ENCODE results near the gene COBL.

Gene COBL

DNA sequence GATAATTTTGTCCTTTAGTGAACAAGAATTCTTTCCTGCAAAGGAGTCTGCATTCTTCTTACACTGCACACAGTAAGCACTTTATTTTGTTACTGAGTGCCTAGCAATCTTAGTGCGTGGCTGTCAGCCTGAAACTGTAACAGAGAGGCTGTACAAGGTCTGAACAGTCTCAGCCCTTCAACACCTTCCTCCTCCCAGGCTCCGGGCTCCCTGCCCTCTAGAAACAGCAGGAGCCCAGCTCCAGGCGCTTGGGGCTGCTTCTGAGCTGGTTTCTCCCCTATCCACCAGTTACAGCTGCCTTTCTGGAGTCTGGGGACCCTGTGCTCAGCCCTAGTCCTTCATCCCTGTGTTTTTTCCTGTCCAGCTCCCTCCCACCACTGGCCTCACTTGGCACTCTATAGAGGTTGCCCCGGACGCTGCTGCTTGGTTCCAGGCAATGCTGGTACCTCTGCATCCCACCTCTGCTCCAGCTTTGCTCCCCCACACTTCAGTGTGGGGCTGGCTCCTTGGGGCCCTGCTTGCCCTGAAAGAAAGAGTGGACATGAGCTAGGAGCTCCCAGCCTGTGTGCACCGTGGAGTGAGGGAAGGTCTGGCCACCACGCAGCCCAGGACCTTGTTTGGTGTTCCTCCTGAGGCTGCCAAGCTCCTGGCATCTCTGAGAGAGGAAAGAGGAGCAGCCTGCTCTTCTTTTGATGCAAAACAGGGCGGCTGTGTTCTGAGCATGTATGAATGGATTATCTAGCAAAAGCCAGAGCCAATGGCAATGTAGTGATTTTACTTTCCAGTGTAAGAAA lies 282.7 kb downstream of the COBL start:
- TF ChIP-seq, protein P1, sequence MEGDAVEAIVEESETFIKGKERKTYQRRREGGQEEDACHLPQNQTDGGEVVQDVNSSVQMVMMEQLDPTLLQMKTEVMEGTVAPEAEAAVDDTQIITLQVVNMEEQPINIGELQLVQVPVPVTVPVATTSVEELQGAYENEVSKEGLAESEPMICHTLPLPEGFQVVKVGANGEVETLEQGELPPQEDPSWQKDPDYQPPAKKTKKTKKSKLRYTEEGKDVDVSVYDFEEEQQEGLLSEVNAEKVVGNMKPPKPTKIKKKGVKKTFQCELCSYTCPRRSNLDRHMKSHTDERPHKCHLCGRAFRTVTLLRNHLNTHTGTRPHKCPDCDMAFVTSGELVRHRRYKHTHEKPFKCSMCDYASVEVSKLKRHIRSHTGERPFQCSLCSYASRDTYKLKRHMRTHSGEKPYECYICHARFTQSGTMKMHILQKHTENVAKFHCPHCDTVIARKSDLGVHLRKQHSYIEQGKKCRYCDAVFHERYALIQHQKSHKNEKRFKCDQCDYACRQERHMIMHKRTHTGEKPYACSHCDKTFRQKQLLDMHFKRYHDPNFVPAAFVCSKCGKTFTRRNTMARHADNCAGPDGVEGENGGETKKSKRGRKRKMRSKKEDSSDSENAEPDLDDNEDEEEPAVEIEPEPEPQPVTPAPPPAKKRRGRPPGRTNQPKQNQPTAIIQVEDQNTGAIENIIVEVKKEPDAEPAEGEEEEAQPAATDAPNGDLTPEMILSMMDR (IDR thresholded peaks at IDR 0.05; ENCODE audit: extremely low read depth, missing control alignments), result no peak
- DNase-seq (ENCODE audit: low spot score), result no peak

DNA sequence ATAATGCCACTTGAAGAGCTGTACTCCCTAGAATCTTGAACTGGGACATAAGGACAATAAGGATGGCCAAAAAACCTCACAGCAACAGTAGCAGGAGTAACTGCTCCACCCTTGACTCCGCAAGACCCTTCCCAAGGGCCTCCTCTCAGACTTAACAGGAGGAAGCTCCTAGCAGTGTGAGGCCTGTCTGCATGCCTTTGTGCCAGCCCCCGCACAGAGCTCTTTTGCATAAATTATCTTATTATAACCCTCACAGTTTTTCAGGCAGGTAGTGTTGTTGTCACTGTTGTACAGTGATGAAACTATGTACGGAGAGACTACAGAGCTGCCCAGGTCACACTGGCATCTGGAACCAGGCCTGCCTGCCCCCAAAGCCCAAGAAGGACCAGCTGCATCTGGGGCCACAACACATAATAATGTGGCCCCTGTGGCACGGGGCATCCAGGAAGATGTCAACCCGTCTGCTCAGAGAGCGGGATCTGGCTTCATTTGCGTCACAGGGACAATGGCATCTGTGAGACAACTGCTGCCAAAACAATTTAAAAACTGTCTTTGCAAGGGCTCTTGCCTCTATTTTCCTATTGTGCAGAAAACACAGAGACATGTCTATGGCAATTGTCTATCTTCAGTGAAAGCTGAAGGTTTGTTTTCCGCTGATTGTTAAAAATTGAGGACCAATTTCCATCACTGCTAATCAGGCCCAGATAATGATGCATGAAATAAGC lies 284.7 kb downstream of the COBL start:
- TF ChIP-seq, protein P1 (IDR thresholded peaks at IDR 0.05; ENCODE audit: extremely low read depth, missing control alignments), result no peak
- no peak for DNase-seq (ENCODE audit: low spot score)

DNA sequence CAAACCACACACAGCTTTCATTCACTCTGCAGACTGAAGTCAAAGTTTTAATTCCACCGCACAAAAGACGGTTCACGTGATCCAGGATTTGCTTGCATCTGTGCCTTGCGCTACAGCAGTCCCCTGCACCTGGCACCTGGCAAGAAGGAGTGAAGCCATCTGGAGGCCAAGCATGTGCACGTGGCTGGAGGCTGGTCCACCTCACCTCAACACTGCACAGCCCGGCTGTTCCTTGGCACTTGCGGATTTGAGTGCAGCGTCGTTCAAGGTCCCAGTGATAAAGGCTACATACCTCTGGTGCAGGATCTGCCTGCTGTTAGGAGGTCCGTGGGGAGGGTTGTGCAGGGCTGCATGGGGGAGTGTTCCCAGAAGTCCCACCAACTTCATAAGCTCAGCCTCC lies 285.4 kb downstream of the COBL start:
- TF ChIP-seq, protein P1 (IDR thresholded peaks at IDR 0.05; ENCODE audit: extremely low read depth, missing control alignments), result no peak
- DNase-seq (ENCODE audit: low spot score), result no peak

DNA sequence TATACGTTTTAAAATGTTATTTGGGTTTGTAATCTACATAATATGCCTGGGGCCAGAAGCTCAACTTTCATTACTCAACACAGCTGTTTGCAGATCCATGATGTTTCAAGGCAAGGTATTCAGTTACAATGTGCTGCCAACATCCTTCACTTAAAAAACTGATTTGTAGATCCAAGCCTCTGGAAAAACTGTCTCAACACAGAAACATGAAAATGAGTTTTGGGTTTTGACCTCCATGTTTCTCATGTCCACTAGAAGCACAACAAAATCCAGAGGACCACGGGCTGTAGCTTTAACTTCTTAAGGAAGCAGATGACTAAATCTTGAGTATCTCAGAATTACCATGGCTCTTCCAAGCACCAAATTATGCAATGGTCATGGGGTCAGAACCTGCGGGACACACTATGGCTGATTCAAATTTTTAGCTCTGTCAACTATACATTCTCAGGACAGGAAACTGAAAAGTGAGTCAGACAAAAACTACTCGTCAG lies 286.9 kb downstream of the COBL start:
- no peak for DNase-seq (ENCODE audit: low spot score)

DNA sequence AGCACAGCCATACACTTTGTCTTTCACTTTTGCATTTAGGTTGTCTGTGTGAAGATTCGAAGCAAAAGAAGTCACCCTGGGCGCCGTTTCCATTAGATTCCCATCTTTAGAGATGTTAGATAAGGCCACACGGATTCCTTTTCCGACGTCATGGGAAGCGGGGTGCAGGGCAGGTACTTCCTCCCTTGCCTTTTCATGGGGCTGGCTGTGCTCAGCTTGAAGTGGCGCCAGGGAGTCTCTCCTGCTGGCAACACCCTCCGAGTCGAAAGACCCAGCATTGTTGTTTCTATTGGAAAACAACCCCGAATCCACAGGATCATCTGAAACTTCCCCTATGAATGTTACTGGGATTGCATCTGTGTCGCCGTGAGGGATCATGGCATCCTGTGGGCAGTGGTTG lies 287.5 kb downstream of the COBL start:
- TF ChIP-seq, protein P1 (IDR thresholded peaks at IDR 0.05; ENCODE audit: extremely low read depth, missing control alignments), result no peak
- DNase-seq (ENCODE audit: low spot score), result no peak

More for the DNA sequence above, 286.9 kb downstream of the COBL start:
- TF ChIP-seq, protein P1 (IDR thresholded peaks at IDR 0.05; ENCODE audit: extremely low read depth, missing control alignments), result no peak

DNA sequence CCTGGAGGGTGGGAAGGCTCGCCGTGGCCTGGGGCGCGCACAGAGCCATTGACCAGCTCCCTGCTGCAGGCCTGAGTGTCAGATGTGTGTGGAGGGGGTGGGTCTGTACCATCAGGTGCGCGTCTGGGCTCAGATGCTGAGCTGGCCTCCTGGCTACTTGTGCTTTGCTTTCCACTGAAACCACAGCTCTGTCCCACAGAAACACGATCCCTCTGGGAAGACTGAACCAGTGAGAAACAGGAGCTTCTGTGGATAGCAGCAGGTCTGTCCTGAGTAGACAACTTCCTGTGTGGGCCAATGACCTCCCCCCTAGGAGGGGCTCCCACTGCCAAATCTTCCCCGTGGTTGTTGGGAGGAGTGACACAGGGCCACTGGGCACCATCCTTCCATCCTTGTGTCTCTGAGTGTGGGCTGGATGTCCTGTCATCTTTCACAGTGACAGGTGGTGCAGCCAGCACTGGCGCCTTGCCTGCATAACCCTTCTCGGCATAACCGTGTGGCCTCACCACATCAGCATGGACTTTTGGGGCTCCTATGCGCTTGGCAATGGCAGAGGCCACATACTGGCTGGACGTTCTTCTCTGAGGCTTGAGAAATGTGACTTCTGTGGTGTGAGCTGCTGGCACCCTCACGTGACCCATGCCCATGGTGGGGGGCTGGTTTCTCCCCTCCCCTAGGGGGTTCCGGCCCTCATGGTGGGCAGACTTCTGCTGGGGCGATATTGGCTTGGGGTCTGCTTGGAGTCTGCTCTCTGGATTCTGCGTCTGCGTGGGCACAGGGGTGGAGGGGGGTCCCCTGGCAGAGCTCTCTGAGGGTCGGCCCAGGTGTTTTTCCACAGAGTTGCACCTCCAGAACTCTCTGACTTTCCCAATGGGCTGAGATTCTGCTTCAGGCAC lies 288.4 kb downstream of the COBL start:
- DNase-seq (ENCODE audit: low spot score), result no peak
- TF ChIP-seq, protein P1 (IDR thresholded peaks at IDR 0.05; ENCODE audit: extremely low read depth, missing control alignments), result no peak
